GM20431 (cell line): ENCODE results near the gene CGB7.
"Not testable (repeated sequence)": the region's sequence is repeated elsewhere in the genome, so short reads cannot be mapped to it uniquely, and the experiment has no call there.

Source experiments
- in situ Hi-C: fragments of 300-500 bp; cut with MseI, MboI; formaldehyde crosslinking; loops from one replicate; pipeline ENCODE4 v1.15.0; 2020; ENCODE audit warnings: low sequenced_read_pairs; ENCODE audit not compliant: unreplicated experiment

CGB7 gene

GRCh38 chr19:49074869-49075268 is 17.3 kb upstream of the CGB7 start:
- in situ Hi-C loops = not testable (repeated sequence)

- in situ Hi-C loops = no loop called here
Measured at GRCh38 chr19:49073514-49074378, 16.2 kb upstream of the CGB7 start.

GRCh38 chr19:49071860-49072547 is 14.5 kb upstream of the CGB7 start:
- in situ Hi-C loops = no loop called here

- in situ Hi-C loops = no loop called here
Measured at GRCh38 chr19:49070416-49070815, 12.9 kb upstream of the CGB7 start.

- in situ Hi-C loops = no loop called here
Measured at GRCh38 chr19:49069026-49069425, 11.5 kb upstream of the CGB7 start.

GRCh38 chr19:49067554-49067953 is 10.0 kb upstream of the CGB7 start:
- in situ Hi-C loops = no loop called here

- in situ Hi-C loops = no loop called here
Measured at GRCh38 chr19:49065905-49066512, 8.5 kb upstream of the CGB7 start.

- in situ Hi-C loops = no loop called here
Measured at GRCh38 chr19:49064768-49065611, 7.4 kb upstream of the CGB7 start, which contains the start of gene NTF4. TSS of gene NTF4 (minus strand) at chr19:49064818. CDS start at chr19:49061997, 2,821 bp downstream.

- in situ Hi-C loops = no loop called here
Measured at GRCh38 chr19:49064029-49064629, 6.6 kb upstream of the CGB7 start.

- in situ Hi-C loops = no loop called here
Measured at GRCh38 chr19:49061445-49061844, 3.9 kb upstream of the CGB7 start.

GRCh38 chr19:49061000-49061399 is 3.5 kb upstream of the CGB7 start:
- in situ Hi-C loops = no loop called here

- in situ Hi-C loops = no loop called here
Measured at GRCh38 chr19:49059053-49059452, 1.5 kb upstream of the CGB7 start.

- in situ Hi-C loops = no loop called here
Measured at GRCh38 chr19:49058562-49058961, 1.0 kb upstream of the CGB7 start.

- in situ Hi-C loops = not testable (repeated sequence)
Measured at GRCh38 chr19:49056902-49057596, 500 bp downstream of the CGB7 start.

- in situ Hi-C loops = no loop called here
Measured at GRCh38 chr19:49056101-49056901, 1.2 kb downstream of the CGB7 start.

- in situ Hi-C loops = not testable (repeated sequence)
Measured at GRCh38 chr19:49050376-49051033, 7.0 kb downstream of the CGB7 start.

GRCh38 chr19:49049834-49050233 is 7.7 kb downstream of the CGB7 start:
- in situ Hi-C loops = not testable (repeated sequence)

- in situ Hi-C loops = not testable (repeated sequence)
Measured at GRCh38 chr19:49049011-49049410, 8.5 kb downstream of the CGB7 start, which contains the start of gene CGB8. TSS of gene CGB8 (minus strand) at chr19:49049111. CDS start at chr19:49048739, 372 bp downstream.
